ENCODE results near the gene COL18A1.

The COL18A1 gene

DNA sequence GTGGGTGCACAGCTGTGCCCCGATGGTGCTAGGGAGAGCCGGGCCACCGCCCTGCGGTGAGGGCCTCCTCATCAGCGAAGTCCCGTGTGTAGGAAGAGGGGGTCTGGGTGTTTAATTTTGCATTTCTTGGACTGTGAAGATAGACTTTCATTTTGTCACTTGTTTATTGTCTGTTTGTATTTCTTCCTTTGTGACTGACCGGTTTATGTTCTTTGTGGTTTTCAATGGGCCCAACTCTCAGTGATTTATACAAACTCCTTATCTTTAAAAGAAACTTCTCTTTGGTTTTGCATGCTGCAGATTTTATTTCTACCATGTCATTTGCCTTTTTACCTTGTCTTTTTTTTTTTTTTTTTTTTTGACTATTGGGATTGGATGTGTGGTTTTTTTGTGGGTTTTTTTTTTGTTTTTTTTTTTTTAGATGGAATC lies 65.1 kb downstream of the COL18A1 start:
- no peak for DNase-seq (ENCODE audit: low read depth, low spot score)
- ChIA-PET CTCF (interaction anchor here (1.5 to 3.0 kb wide), 2 partner anchors 9 to 177 kb away, joined by 4 to 12 read pairs; no protein-coding TSS in a partner anchor), POLR2A (no interaction called here)
- TF ChIP-seq, protein P1, sequence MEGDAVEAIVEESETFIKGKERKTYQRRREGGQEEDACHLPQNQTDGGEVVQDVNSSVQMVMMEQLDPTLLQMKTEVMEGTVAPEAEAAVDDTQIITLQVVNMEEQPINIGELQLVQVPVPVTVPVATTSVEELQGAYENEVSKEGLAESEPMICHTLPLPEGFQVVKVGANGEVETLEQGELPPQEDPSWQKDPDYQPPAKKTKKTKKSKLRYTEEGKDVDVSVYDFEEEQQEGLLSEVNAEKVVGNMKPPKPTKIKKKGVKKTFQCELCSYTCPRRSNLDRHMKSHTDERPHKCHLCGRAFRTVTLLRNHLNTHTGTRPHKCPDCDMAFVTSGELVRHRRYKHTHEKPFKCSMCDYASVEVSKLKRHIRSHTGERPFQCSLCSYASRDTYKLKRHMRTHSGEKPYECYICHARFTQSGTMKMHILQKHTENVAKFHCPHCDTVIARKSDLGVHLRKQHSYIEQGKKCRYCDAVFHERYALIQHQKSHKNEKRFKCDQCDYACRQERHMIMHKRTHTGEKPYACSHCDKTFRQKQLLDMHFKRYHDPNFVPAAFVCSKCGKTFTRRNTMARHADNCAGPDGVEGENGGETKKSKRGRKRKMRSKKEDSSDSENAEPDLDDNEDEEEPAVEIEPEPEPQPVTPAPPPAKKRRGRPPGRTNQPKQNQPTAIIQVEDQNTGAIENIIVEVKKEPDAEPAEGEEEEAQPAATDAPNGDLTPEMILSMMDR (IDR thresholded peaks at IDR 0.05; ENCODE audit: insufficient read depth, low read length, missing control alignments) = no peak
- no peak overlapping the region for H3K4me3 ChIP-seq (ENCODE audit: low read depth, low read length)

DNA sequence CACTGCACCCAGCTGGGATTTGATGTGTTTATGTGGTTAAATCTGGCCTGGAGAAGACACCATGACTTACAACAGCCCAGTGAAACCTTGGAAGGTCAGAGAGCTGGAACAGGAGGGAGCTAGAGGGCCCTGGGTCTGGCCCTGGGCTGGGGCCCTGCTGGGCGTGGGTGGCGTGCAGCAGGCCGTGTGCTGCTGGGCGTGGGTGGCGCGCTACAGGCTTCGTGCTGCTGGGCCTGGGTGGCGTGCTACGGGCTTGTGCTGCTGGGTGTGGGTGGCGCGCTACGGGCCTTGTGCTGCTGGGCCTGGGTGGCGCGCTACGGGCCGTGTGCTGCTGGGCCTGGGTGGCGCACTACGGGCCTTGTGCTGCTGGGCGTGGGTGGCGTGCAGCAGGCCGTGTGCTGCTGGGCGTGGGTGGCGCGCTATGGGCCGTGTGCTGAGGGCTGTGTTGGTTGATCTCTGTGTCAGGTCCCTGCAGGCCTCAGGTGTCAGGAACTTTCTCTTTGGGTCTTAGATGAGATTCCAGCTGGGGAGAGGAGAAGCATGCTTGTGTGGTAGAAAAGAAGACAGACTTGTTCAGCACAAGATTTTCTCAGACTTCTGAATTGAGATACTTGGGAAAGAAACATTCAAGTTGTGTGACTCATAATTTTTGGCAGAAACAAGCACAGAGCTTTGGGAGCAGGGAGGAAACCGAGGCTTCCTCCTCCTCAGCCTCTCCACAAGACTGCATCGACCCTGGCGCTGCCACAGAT lies 66.0 kb downstream of the COL18A1 start:
- H3K4me3 ChIP-seq (ENCODE audit: low read depth, low read length) = peak overlapping the region; percentile 33
- POLR2A ChIA-PET = interaction anchor here (0.6 kb wide), 1 partner anchor 318 kb away, joined by 3 read pairs; no protein-coding TSS in a partner anchor
- CTCF ChIA-PET = interaction anchor here (0.6 to 3.0 kb wide), 7 partner anchors 9 to 330 kb away, joined by 3 to 12 read pairs (median 4); no protein-coding TSS in a partner anchor
- peak; percentile 77 for DNase-seq (ENCODE audit: low read depth, low spot score)
- TF ChIP-seq, protein P1 (IDR thresholded peaks at IDR 0.05; ENCODE audit: insufficient read depth, low read length, missing control alignments) = no peak

DNA sequence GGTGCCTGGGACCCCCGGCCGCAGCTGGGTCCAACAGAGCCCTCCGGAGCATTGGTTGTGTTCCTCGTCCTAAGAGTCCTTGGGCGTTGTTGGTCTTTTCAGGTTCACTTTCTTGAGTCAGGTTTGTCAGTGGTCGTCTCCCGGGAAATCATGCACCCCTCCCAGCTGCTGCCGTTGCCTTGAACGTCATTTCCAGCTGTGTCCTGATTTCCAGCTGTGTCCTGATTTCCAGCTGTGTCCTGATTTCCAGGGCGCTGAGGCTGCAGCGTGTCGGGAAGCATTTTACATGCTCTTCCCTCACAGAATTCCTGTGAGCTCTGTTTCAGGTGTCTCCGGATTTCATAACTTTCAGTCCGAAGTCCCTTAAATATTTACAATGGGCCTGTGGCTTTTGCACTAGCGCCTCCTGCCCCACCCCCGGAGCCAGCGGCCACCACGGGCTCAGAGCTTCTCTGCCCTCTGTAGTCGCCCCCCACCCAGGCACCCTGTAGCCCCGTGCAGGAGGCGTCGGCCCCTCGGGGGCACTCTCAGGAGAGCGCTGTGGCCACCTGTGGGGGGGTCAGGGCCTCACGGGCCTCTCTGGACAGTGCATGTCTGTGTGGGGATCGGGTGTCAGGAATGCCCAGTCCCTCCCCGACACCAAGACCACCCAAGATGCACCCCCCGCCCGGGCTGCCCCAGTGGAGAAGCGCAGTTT lies 66.7 kb downstream of the COL18A1 start:
- ChIA-PET CTCF (interaction anchor here (0.7 to 3.0 kb wide), 6 partner anchors 9 to 179 kb away, joined by 3 to 12 read pairs (median 4); no protein-coding TSS in a partner anchor), POLR2A (no interaction called here)

DNA sequence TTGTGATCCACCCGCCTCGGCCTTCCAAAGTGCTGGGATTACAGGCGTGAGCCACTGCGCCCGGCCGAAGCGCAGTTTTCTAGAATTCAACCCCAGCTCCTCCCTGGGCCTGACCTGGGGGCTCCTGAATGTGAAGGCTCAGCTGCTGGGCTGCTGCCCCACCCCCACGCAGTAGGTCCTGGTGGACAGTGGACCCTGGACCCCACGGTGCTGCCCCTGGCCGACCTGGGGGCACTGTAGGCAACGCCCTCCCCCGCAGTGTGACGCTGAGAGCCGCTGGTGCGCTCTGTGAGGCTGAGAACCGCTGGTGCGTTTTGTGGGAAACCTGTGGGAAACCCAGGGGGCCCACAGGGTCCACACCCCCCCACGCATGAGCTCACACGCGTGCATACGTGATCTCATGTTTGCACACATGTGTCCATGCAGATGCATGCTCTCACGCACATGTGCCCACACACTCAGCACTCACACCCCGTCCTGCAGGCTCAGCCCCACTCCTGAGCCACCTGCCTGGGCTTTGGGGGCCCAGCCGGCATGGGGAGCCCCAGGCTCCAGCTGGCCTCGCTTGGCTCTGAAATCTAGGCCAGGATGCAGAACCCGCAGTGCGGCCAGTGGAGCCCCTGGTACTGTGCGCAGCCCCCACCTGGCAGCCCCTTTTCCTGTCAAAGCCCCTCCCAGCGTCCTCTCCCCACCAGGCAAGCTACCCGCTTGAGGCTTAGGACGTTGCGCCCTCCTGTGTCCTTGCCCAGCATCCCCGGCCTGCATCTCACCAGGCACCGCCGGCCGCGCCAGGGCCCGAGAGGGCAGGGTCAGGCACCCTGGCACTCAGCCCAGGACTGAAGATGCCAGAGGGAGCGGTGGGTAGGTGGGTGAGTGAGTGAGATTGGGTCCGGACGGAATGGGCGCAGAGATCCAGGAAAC lies 67.7 kb downstream of the COL18A1 start:
- TF ChIP-seq, protein P1 (IDR thresholded peaks at IDR 0.05; ENCODE audit: insufficient read depth, low read length, missing control alignments) = no peak
- POLR2A ChIA-PET = no interaction called here
- H3K4me3 ChIP-seq (ENCODE audit: low read depth, low read length) = no peak overlapping the region
- CTCF ChIA-PET = interaction anchor here (0.7 to 3.1 kb wide), 3 partner anchors 12 to 332 kb away, joined by 3 to 9 read pairs (median 6); no protein-coding TSS in a partner anchor
- no peak for DNase-seq (ENCODE audit: low read depth, low spot score)

More for the DNA sequence above, 66.7 kb downstream of the COL18A1 start:
- peak overlapping the region; percentile 33 for H3K4me3 ChIP-seq (ENCODE audit: low read depth, low read length)
- DNase-seq (ENCODE audit: low read depth, low spot score) = no peak
- TF ChIP-seq, protein P1 (IDR thresholded peaks at IDR 0.05; ENCODE audit: insufficient read depth, low read length, missing control alignments) = no peak

DNA sequence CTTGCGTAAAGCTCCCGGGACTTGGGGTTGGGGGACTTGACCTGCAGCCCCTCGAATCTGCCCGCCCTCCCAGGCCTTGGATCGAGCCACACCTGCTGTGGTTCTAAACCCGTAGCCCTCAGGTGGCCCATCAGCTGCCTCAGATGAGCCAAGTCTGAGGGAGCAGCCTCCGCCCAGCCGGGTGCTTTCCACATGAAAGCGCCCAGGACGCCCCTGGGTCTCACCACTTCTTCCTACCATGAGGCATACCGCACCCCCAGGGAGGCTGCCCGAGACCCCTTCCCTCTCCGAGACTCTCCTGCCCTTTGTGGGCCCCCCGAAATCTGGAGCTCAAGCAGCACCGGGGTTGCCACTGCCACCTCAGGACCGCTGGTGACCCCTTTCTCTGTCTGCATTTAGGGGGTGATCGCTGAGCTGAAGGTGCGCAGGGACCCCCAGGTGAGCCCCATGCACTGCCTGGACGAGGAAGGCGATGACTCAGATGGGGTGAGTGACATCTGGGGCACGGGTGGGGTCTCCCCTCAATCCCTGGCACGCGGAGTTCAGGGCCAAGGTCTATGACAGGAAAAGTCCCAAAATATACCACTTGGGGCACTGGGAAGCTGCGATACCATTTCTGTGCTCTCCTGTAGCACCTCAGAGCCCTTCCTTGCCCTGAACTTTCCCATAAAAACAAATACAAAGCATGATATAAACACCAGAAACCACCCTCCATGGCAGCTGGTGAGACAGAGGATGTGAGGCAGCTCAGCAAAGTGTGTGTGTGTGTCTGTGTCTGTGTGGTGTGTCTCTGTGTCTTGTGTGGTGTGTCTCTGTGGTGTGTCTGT lies 68.7 kb downstream of the COL18A1 start:
- POLR2A ChIA-PET = no interaction called here
- H3K4me3 ChIP-seq (ENCODE audit: low read depth, low read length) = no peak overlapping the region
- TF ChIP-seq, protein P1 (IDR thresholded peaks at IDR 0.05; ENCODE audit: insufficient read depth, low read length, missing control alignments) = no peak
- no peak for DNase-seq (ENCODE audit: low read depth, low spot score)
- CTCF ChIA-PET = interaction anchor here (3.1 kb wide), 1 partner anchor 13 kb away, joined by 9 read pairs; no protein-coding TSS in a partner anchor

Data from AG04449 (cell line).